ENCODE measurements around the gene NRGN.

Gene NRGN

DNA sequence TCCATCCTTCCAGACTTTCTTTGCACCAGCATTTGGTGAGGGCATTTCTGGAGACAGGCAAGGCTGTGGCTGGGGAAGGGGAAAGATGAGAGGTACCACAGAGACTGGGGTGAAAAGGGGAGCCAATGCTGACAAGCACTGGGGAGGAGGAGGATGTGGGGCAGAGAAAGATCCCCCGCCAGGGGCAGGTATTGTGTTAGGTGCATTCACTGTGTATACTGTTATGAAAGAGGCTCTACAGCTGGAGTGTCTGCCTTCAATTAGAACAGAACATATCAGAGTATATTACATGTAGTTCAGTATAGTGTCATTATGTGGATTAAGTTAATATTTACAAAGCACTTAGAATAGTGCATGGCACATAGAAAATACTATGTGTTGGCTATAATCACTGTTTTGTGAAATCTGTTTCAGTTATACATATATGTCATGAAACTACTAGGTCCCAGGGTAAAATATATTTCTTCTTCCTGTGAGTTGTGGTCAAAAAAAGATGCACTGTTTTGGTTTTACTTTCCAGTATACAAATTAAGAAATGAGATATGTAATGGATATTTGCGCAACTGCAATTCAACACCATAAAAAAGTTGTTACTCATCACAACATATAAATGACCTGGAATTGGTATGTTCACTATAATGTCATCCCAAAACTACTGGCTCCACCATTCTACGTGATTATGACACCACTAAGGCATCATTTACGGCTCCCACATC lies 52.0 kb downstream of the NRGN start:
- DNase-seq (ENCODE audit: low read depth): no peak

DNA sequence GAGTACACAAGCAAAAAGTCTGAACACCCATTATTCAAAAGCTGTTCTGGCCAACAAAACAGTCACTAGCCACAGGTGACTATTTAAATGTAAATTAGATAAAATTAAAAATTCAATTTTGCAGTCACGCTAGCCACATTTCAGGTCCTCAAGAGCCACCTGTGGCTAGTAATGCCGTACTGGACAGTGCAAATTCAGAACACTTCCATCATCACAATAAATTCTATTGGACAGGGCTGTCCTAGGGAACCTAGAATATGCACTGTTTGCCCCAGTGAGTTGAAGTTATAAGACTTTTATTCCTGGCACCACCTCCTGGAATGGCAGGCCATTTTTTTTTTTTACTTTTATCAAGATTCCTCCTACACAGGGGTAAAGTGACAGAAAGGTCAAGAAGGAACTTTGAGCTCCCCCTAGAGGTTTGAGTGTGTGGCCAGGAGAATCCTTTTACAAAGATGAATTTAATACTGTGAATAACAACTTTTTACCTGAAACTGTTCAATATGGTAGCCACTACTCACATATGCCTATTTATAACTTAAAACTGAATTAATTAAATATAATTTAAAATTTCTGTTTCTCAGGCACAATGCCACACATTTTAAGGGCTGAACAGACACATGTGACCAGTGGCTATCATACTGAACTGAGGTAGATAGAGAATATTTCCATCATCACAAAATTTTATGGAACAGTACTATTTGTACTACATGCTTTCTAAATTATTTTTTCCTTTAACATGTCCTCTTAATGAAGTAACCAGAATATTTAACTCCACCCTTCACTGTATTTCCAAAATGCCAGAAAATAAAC lies 53.9 kb downstream of the NRGN start:
- DNase-seq (ENCODE audit: low read depth): no peak

DNA sequence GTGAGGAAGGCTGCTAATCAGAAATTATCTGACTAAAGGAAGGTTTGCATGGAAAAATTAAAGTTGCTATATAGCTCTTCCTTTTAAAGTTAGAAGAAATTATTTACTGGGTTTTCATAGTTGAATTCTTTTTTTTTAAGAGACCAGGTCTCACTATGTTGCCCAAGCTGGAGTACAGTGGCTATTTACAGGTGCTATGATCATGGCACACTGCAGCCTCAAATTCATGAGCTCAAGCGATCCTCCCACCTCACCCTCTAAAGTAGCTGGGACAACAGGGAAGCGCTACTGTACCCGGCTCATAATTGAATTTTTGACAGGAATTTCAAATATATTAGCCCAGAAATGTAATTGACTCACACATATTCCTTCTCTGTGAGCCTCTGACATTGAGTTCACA lies 56.6 kb downstream of the NRGN start:
- no peak for DNase-seq (ENCODE audit: low read depth)

Data from T-helper 22 cell (primary cell).